Amygdala (tissue), 56 donors: Measurements from ENCODE around the gene ART5.
"Not testable (repeated sequence)": the region's sequence is repeated elsewhere in the genome, so short reads cannot be mapped to it uniquely, and the experiment has no call there.

Experiments
- DNase-seq, 56 donors: peaks; one replicate each; lab custom pipeline; 2025; lab: John Stamatoyannopoulos, UW

ART5 gene

GRCh38 chr11:3626250-3626960 is 15.4 kb downstream of the ART5 start:
- DNase-seq, result peak in 14 of 56 donors; percentile 3 to 52 (median 23)

- no peak for DNase-seq
These were observed 17.9 kb downstream of the ART5 start for GRCh38 chr11:3623767-3624458.

- DNase-seq, result no peak
These were observed 18.7 kb downstream of the ART5 start for GRCh38 chr11:3623121-3623520.

GRCh38 chr11:3622521-3622920 is 19.3 kb downstream of the ART5 start:
- DNase-seq, result no peak

- no peak for DNase-seq
These were observed 23.8 kb downstream of the ART5 start for GRCh38 chr11:3617990-3618389.

DNA sequence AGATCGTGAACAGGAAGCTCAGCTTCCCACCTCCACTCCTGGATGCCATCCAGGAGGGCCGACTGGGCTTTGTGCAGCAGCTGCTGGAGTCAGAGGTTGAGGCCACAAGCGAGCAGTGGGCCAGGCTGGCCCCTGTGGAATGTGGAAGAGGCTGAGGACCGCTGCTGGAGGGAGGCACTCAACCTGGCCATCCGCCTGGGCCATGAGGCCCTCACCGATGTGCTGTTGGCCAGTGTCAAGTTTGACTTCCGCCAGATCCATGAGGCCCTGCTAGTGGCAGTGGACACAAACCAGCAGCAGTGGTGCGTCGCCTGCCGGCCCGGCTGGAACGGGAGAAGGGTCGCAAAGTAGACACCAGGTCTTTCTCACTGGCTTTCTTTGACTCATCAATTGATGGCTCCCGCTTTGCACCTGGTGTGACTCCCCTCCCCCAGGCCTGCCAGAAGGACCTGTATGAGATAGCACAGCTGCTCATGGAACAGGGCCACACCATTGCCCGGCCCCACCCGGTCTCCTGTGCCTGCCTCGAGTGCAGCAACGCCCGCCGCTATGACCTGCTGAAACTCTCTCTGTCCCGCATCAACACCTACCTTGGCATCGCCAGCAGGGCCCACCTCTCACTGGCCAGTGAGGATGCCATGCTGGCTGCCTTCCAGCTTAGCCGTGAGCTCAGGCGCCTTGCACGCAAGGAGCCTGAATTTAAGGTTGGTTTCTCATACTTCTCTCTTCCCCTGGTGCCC is 24.9 kb downstream of the ART5 start:
- no peak for DNase-seq

- no peak for DNase-seq
These were observed 25.8 kb downstream of the ART5 start for GRCh38 chr11:3615998-3616397.

GRCh38 chr11:3614742-3615171 is 27.0 kb downstream of the ART5 start:
- peak in 2 of 56 donors; percentile 3 to 6 for DNase-seq

GRCh38 chr11:3613998-3614741 is 27.6 kb downstream of the ART5 start:
- DNase-seq, result no peak

DNA sequence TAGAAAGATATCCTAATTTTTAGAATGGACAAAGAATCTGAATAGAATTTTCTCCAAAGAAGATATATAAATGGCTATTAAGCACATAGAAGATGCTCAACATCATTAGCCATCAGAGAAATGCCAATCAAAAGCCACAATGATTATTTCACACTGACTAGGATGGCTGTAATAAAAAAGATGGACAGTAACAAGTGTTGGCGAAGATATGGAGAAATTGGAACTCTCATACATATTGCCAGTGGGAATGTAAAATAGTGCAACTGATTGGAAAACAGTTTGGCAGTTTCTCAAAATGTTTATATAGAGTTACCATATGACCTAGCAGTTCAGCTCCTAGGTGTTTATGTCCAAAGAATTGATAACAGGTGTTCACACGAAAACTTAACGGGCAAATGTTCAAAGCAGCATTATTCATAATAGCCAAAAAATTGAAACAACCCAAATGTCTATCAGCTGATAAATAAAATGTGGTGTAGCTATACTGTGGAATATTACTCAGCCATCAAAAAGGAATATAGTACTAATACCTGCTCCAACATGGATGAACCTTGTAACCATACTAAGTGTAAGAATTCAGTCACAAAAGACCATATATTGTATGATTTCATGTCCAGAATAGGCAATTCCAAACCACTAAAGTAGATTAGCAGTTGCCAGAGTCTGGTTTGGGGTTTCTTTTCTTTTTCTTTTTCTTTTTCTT is 29.7 kb downstream of the ART5 start:
- no peak for DNase-seq

DNA sequence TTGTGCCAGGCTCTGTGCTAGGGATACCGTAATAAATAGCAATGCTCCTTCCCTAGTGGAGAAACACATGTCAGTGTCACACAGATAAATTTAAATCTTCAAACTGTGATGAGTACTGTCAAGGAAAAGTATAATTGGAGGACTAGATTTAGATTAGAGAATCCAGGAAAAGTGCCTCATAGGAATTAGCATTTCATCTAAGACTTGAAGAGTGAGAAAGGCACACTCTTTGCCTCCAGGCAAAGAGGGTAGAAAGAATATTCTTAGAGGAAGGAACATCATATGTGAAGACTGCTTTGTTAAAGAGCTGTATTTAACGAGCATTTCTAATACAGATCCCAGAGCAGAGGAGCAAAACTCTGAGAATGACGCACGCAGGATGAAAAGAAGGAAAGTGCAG is 30.9 kb downstream of the ART5 start:
- no peak for DNase-seq

DNA sequence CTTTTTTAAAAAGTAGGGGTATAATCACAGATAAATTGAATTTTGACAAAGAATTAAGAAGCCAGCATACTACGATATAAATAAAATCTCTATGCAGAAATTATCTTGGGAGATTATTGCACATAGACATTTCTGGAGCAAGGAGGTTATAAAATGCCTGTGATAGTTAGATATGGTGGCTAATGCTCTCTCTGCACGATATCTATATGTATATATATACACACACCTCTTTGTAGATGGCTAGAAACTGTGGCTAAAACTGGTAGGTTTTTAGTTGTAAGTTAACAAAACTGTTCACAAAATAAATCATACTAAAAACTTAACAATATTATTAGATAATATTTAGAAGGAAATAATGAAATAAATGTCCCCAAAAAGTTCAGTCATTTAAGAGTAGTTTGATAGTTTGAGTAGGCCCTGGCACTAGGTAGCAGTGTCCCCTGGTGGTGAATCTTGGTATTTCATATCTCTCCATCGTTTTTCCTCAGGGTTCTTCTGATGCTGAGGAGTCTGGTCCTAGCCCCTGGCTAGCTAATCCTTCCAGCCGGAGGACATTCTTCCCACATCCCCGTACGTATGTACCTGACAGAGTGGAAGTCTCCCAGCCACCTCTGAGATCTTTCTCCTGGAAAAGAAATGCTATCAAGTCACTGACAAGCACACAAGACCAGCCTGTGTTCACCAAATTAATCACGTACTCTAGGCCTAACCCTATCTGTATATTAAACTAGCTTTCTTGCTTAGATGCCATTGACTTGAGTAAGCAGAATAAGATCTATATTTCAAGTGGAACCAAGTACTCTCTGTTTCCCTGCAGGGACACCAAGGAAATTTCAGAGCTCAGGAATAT is 32.2 kb downstream of the ART5 start:
- no peak for DNase-seq

GRCh38 chr11:3605771-3606203 is 36.0 kb downstream of the ART5 start:
- no peak for DNase-seq

GRCh38 chr11:3605283-3605662 is 36.5 kb downstream of the ART5 start:
- no peak for DNase-seq

DNA sequence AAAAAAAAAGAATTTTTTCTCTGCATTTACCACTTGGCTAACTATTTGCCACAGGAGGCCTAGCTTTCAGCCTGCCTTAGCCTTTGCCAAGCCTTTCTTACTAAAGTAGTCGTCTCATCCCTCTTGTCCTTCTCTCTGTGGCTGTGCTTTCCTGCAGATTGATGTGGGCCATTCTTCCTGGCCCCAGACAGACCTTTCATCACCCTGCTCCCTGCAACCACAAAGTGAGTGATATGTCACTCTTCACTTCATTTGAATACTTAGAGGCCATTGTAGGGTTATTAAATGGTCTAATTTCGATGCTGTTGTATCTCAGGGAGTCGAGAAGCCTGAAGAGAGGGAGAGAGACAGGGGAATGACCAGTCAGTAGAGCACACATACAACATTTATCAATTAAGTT is 37.6 kb downstream of the ART5 start:
- no peak for DNase-seq

DNA sequence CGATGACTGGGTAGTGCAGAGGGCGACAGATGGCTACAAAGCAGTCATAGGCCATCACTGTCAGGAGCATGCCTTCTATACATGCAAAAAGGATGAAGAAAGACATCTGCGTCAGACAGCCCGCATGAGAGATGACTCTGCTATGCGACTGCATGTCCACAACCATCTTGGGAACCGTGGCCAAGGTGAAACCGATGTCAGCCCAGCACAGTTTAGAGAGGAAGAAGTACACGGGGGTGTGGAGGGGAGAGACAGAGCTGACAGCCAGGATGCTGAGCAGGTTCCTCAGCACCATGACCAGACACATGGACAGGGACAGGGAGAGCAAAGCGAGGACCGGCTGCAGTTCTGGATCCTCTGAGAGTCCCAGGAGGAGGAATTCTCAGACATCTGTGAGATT is 41.6 kb downstream of the ART5 start:
- DNase-seq, result not testable (repeated sequence)

DNA sequence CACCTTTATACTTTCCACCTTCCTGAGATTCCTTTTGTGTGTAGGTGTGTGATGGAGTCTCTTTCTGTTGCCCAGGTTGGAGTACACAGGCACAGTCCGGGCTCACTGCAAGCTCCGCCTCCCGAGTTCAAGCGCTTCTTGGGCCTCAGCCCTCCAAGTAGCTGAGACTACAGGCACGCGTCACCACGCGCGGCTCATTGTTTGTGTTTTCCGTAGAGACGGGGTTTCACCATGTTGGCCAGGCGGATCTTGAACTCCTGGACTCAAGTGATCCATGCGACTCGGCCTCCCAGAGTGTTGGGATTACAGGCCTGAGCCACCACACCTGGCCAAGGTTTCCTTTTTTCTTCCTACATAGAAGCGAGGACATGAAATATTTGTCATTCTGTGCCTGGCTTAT is 44.0 kb downstream of the ART5 start:
- DNase-seq, result not testable (repeated sequence)

DNA sequence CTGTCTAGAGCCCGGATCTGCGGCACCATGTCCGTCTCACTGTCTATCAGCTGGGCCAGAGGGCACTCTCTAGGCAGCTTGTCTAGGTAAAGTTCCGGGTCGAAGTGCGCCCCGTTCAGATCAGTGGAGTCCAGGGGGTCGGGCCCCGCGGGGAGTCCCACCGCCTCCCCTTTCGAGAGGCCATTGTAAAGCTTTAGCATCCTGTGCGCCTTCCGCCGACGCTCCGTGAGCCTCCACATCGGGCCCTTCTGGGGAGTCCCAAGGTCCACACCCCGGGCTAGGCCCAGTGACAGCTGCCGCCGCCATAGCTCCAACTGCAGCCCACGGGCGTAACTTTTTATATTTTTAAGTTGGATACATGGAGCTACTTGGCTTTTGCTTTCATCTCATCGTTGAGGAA is 50.5 kb downstream of the ART5 start:
- not testable (repeated sequence) for DNase-seq

GRCh38 chr11:3590193-3590592 is 51.6 kb downstream of the ART5 start:
- not testable (repeated sequence) for DNase-seq
